Measurements from ENCODE around the gene BTG1. TPM values are rescaled to one million over a fixed set of nuclear protein-coding genes. Genes with fewer than 3 reads are reported as not detected.
"Not testable (repeated sequence)": the region's sequence is repeated elsewhere in the genome, so short reads cannot be mapped to it uniquely, and the experiment has no call there.

The BTG1 gene
- total and polyA plus RNA-seq, 4 donors: 13.7 to 107 (median 28.9) TPM

GRCh38 chr12:92096346-92097136 is 49.1 kb downstream of the BTG1 start:
- H3K9ac ChIP-seq (ENCODE audit: low read depth in 1 of 2, low read length in 2 of 2): no peak overlapping the region
- peaks cover 2 to 26% (median 14%) of the 10 kb centered on the region in 4 donors for H3K4me1 ChIP-seq (ENCODE audit: control insufficient read depth in 4 of 4, insufficient read depth in 4 of 4, low read length in 3 of 4)
- H3K27ac ChIP-seq (ENCODE audit: low read depth in 1 of 2, low read length in 2 of 2): no peak overlapping the region

GRCh38 chr12:92094751-92095161 is 50.9 kb downstream of the BTG1 start:
- no peak overlapping the region for H3K9ac ChIP-seq (ENCODE audit: low read depth in 1 of 2, low read length in 2 of 2)
- H3K36me3 ChIP-seq (ENCODE audit: control insufficient read depth in 4 of 4, insufficient read depth in 3 of 4, low read depth in 1 of 4, low read length in 3 of 4): no peaks in the 10 kb centered on the region
- no peak overlapping the region for H3K27ac ChIP-seq (ENCODE audit: low read depth in 1 of 2, low read length in 2 of 2)
- H3K4me3 ChIP-seq (ENCODE audit: low read depth in 1 of 3, low read length in 3 of 3): no peak overlapping the region
- DNase-seq (ENCODE audit: low spot score): no peak
- H3K9me3 ChIP-seq (ENCODE audit: control insufficient read depth in 4 of 4, low read length in 3 of 4): no peaks in the 10 kb centered on the region
- H3K4me1 ChIP-seq (ENCODE audit: control insufficient read depth in 4 of 4, insufficient read depth in 4 of 4, low read length in 3 of 4): peaks cover 2 to 24% (median 13%) of the 10 kb centered on the region in 4 donors
- H3K27me3 ChIP-seq (ENCODE audit: control insufficient read depth in 4 of 4, insufficient read depth in 4 of 4, low read length in 3 of 4): no peaks in the 10 kb centered on the region
- WGBS: 31% methylated on average over 1 of the region's 1 CpG
- TF ChIP-seq, protein P1, sequence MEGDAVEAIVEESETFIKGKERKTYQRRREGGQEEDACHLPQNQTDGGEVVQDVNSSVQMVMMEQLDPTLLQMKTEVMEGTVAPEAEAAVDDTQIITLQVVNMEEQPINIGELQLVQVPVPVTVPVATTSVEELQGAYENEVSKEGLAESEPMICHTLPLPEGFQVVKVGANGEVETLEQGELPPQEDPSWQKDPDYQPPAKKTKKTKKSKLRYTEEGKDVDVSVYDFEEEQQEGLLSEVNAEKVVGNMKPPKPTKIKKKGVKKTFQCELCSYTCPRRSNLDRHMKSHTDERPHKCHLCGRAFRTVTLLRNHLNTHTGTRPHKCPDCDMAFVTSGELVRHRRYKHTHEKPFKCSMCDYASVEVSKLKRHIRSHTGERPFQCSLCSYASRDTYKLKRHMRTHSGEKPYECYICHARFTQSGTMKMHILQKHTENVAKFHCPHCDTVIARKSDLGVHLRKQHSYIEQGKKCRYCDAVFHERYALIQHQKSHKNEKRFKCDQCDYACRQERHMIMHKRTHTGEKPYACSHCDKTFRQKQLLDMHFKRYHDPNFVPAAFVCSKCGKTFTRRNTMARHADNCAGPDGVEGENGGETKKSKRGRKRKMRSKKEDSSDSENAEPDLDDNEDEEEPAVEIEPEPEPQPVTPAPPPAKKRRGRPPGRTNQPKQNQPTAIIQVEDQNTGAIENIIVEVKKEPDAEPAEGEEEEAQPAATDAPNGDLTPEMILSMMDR (IDR thresholded peaks at IDR 0.05; ENCODE audit: low read depth, low read length, missing input control): no peak
- peak in 1 of 2 donors; percentile 39 for TF ChIP-seq RAD21 (IDR thresholded peaks at IDR 0.05)
- TF ChIP-seq FOXA2 (IDR thresholded peaks at IDR 0.05): no peak
- peak in 1 of 2 donors; percentile 20 for TF ChIP-seq RXRA (IDR thresholded peaks at IDR 0.05)
- peak; percentile 13 to 40 for TF ChIP-seq HNF4A (conservative IDR thresholded peaks at IDR 0.05)
- TF ChIP-seq GABPA (IDR thresholded peaks at IDR 0.05 in 1 of 2, conservative IDR thresholded peaks at IDR 0.05 in 1 of 2): no peak
- no peak for TF ChIP-seq HNF4G (IDR thresholded peaks at IDR 0.05)
- no peak for TF ChIP-seq SP1 (IDR thresholded peaks at IDR 0.05)
- TF ChIP-seq, protein P2, sequence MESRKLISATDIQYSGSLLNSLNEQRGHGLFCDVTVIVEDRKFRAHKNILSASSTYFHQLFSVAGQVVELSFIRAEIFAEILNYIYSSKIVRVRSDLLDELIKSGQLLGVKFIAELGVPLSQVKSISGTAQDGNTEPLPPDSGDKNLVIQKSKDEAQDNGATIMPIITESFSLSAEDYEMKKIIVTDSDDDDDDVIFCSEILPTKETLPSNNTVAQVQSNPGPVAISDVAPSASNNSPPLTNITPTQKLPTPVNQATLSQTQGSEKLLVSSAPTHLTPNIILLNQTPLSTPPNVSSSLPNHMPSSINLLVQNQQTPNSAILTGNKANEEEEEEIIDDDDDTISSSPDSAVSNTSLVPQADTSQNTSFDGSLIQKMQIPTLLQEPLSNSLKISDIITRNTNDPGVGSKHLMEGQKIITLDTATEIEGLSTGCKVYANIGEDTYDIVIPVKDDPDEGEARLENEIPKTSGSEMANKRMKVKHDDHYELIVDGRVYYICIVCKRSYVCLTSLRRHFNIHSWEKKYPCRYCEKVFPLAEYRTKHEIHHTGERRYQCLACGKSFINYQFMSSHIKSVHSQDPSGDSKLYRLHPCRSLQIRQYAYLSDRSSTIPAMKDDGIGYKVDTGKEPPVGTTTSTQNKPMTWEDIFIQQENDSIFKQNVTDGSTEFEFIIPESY (IDR thresholded peaks at IDR 0.05): no peak
- TF ChIP-seq EGR1 (IDR thresholded peaks at IDR 0.05; ENCODE audit: low read depth in 2 of 2): no peak
- TF ChIP-seq, protein P3, sequence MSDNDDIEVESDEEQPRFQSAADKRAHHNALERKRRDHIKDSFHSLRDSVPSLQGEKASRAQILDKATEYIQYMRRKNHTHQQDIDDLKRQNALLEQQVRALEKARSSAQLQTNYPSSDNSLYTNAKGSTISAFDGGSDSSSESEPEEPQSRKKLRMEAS (IDR thresholded peaks at IDR 0.05): no peak
- no peak for TF ChIP-seq TAF1 (conservative IDR thresholded peaks at IDR 0.05)
- no peak for TF ChIP-seq FOXA1 (IDR thresholded peaks at IDR 0.05)
- no peak for TF ChIP-seq REST (IDR thresholded peaks at IDR 0.05)
- TF ChIP-seq YY1 (IDR thresholded peaks at IDR 0.05): peak; percentile 64
- peak in 1 of 2 donors; percentile 30 for TF ChIP-seq JUND (IDR thresholded peaks at IDR 0.05)

More at GRCh38 chr12:92096346-92097136, 49.1 kb downstream of the BTG1 start:
- Histone ChIP-seq H3K4me3 (ENCODE audit: low read depth in 1 of 3, low read length in 3 of 3) (no peak overlapping the region), H3K36me3 (ENCODE audit: control insufficient read depth in 4 of 4, insufficient read depth in 3 of 4, low read depth in 1 of 4, low read length in 3 of 4) (no peaks in the 10 kb centered on the region), H3K9me3 (ENCODE audit: control insufficient read depth in 4 of 4, low read length in 3 of 4) (no peaks in the 10 kb centered on the region), H3K27me3 (ENCODE audit: control insufficient read depth in 4 of 4, insufficient read depth in 4 of 4, low read length in 3 of 4) (no peaks in the 10 kb centered on the region)
- DNase-seq (ENCODE audit: low spot score): no peak
- no peak for TF ChIP-seq RXRA (IDR thresholded peaks at IDR 0.05)
- TF ChIP-seq SP1 (IDR thresholded peaks at IDR 0.05): no peak
- no peak for TF ChIP-seq EGR1 (IDR thresholded peaks at IDR 0.05; ENCODE audit: low read depth in 2 of 2)
- TF ChIP-seq GABPA (IDR thresholded peaks at IDR 0.05 in 1 of 2, conservative IDR thresholded peaks at IDR 0.05 in 1 of 2): no peak
- TF ChIP-seq YY1 (IDR thresholded peaks at IDR 0.05): no peak
- no peak for TF ChIP-seq NR2F2 (IDR thresholded peaks at IDR 0.05)
- 88% methylated on average over 2 of the region's 2 CpGs for whole genome bisulfite sequencing

GRCh38 chr12:92094301-92094700 is 51.3 kb downstream of the BTG1 start:
- not testable (repeated sequence) for H3K27ac ChIP-seq (ENCODE audit: low read depth in 1 of 2, low read length in 2 of 2); H3K36me3 ChIP-seq (ENCODE audit: control insufficient read depth in 4 of 4, insufficient read depth in 3 of 4, low read depth in 1 of 4, low read length in 3 of 4); H3K9me3 ChIP-seq (ENCODE audit: control insufficient read depth in 4 of 4, low read length in 3 of 4); DNase-seq (ENCODE audit: low spot score); H3K27me3 ChIP-seq (ENCODE audit: control insufficient read depth in 4 of 4, insufficient read depth in 4 of 4, low read length in 3 of 4); H3K4me3 ChIP-seq (ENCODE audit: low read depth in 1 of 3, low read length in 3 of 3); H3K9ac ChIP-seq (ENCODE audit: low read depth in 1 of 2, low read length in 2 of 2)
- 70% methylated on average over 3 of the region's 3 CpGs for WGBS
- H3K4me1 ChIP-seq (ENCODE audit: control insufficient read depth in 4 of 4, insufficient read depth in 4 of 4, low read length in 3 of 4): peaks cover 2 to 19% (median 11%) of the 10 kb centered on the region in 4 donors

Measured in liver (tissue), 9 donors.